Endothelial cell of umbilical vein (primary cell): ENCODE measurements around the gene ISY1. TPM values are rescaled to one million over a fixed set of nuclear protein-coding genes. Genes with fewer than 3 reads are reported as not detected.

Source experiments
- BruUV-seq: library from RNA; stranded (reverse); fragments of 400-500 nt; replicated peaks from 2 replicates; lab custom pipeline; 2021; lab: Mats Ljungman, UMichigan
- CTCF ChIA-PET: fragments of 300-600, 350-600 bp; sonication (Branson Sonifier 250); formaldehyde crosslinking; loops from one replicate; lab custom pipeline; 2021; ENCODE audit warnings: antibody characterized with exemption, inconsistent platforms; lab: Charles Lee
- POLR2A ChIA-PET: fragments of 300-600, 350-600 bp; sonication (Branson Sonifier 250); formaldehyde crosslinking; loops from one replicate; lab custom pipeline; 2021; ENCODE audit warnings: antibody characterized with exemption, inconsistent platforms; lab: Charles Lee
- DNase-seq: peaks from one replicate; pipeline ENCODE4 v3.0.0-alpha.2; 2011; ENCODE audit warnings: low read depth, low spot score
- FAIRE-seq: peaks from 2 replicates; lab custom pipeline; 2011; peaks lifted over from hg19 to GRCh38; lab: Jason Lieb, UNC
- H2AFZ ChIP-seq: 2 replicates; pipeline ENCODE4 v1.6.0; 2012; ENCODE audit warnings: low read depth, low read length, control low read depth, inconsistent platforms
- H3K27ac ChIP-seq: 2 replicates; pipeline ENCODE4 v1.5.1; 2011; ENCODE audit warnings: low read depth, mild to moderate bottlenecking, control low read depth, low read length, moderate library complexity; ENCODE audit not compliant: insufficient read depth
- H3K27me3 ChIP-seq, 2 experiments: 2 replicates each; pipeline versions ENCODE4 v1.6.0 to v1.6.1; 2011; ENCODE audit warnings: low read length in 2 of 2, mixed read lengths in 1 of 2; ENCODE audit not compliant: control insufficient read depth in 2 of 2, insufficient read depth in 2 of 2
- H3K36me3 ChIP-seq, 2 experiments: 2 replicates in 1 of 2; 3 replicates in 1 of 2; pipeline ENCODE4 v1.5.1; 2011; ENCODE audit warnings: low read length in 2 of 2, mild to moderate bottlenecking in 1 of 2, moderate library complexity in 1 of 2; ENCODE audit not compliant: control insufficient read depth in 2 of 2, insufficient read depth in 2 of 2; ENCODE audit errors: extremely low read depth in 1 of 2
- H3K4me1 ChIP-seq: 3 replicates; pipeline ENCODE4 v1.5.1; 2011; ENCODE audit warnings: mild to moderate bottlenecking, low read length; ENCODE audit not compliant: control insufficient read depth, insufficient read depth; ENCODE audit errors: extremely low read depth
- H3K4me2 ChIP-seq: 2 replicates; pipeline ENCODE4 v1.6.1; 2011; ENCODE audit warnings: low read length, control low read depth, mixed read lengths; ENCODE audit not compliant: insufficient read depth
- H3K4me3 ChIP-seq, 3 experiments: fragments of 200-600 bp in 1 of 3; sonication (generic), shearing (Covaris generic) in 1 of 3; replicated peaks in 1 of 3; 2 replicates each; pipeline ENCODE4 v1.5.1; 2011 to 2016; ENCODE audit warnings: control low read depth in 3 of 3, low read length in 3 of 3, mild to moderate bottlenecking in 2 of 3, inconsistent platforms in 1 of 3, low read depth in 1 of 3, moderate library complexity in 1 of 3; ENCODE audit not compliant: insufficient read depth in 1 of 3
- H3K79me2 ChIP-seq: 2 replicates; pipeline ENCODE4 v1.6.0; 2012; ENCODE audit warnings: low read length, inconsistent platforms; ENCODE audit not compliant: control insufficient read depth, insufficient read depth
- H3K9ac ChIP-seq: replicated peaks from 2 replicates; pipeline ENCODE3; 2011; ENCODE audit warnings: low read length, control low read depth; ENCODE audit not compliant: insufficient read depth; ENCODE audit errors: extremely low read depth
- H3K9me1 ChIP-seq: replicated peaks from 3 replicates; pipeline ENCODE4 v1.6.0; 2011; ENCODE audit warnings: mild to moderate bottlenecking, low read length; ENCODE audit not compliant: control insufficient read depth, insufficient read depth; ENCODE audit errors: extremely low read depth
- H3K9me3 ChIP-seq: replicated peaks from 2 replicates; pipeline ENCODE4 v1.5.1; 2012; ENCODE audit warnings: low read length, inconsistent platforms; ENCODE audit not compliant: control insufficient read depth, insufficient read depth
- H4K20me1 ChIP-seq: replicated peaks from 2 replicates; pipeline ENCODE3; 2011; ENCODE audit warnings: mild to moderate bottlenecking, low read length; ENCODE audit not compliant: control insufficient read depth, insufficient read depth; ENCODE audit errors: extremely low read depth
- FOS ChIP-seq: IDR thresholded peaks from 2 replicates; pipeline ENCODE4 v1.6.1; 2011; ENCODE audit warnings: mild to moderate bottlenecking, low read length, moderate library complexity, borderline replicate concordance; ENCODE audit not compliant: insufficient read depth
- GATA2 ChIP-seq: IDR thresholded peaks from 2 replicates; pipeline ENCODE4 v1.7.0; 2011; ENCODE audit warnings: low read depth, mild to moderate bottlenecking, moderate library complexity, mixed read lengths, low read length; ENCODE audit not compliant: insufficient read length, insufficient read depth
- JUN ChIP-seq: IDR thresholded peaks from 2 replicates; pipeline ENCODE4 v1.6.1; 2011; ENCODE audit warnings: borderline replicate concordance, low read depth; ENCODE audit not compliant: insufficient read length, insufficient read depth
- MYC ChIP-seq: IDR thresholded peaks from one replicate; pipeline ENCODE4 v1.6.1; 2011; ENCODE audit warnings: mild to moderate bottlenecking, low read depth, low read length
- POLR2A ChIP-seq: IDR thresholded peaks from 2 replicates; pipeline ENCODE4 v1.6.1; 2012; ENCODE audit warnings: low read depth, mild to moderate bottlenecking, control low read depth, low read length
- POLR2AphosphoS5 ChIP-seq: IDR thresholded peaks from 2 replicates; pipeline ENCODE4 v1.6.1; 2012; ENCODE audit warnings: low read depth, mild to moderate bottlenecking, control low read depth, low read length, moderate library complexity; ENCODE audit not compliant: insufficient read depth
- dilution Hi-C: fragments of 300-500 bp; cut with MboI; formaldehyde crosslinking; loops from one replicate; pipeline ENCODE4 v1.15.0; 2019; ENCODE audit warnings: low sequenced_read_pairs; ENCODE audit not compliant: extremely low pct_ligation_motif_present
- intact Hi-C: fragments of 100-400 bp; cut with micrococcal nuclease; formaldehyde crosslinking; loops from one replicate; pipeline ENCODE4 v1.10.0; 2022
- polyA plus RNA-seq, 4 experiments: library from polyadenylated mRNA; depleted of rRNA in 3 of 4; stranded (reverse) in 3 of 4; unstranded in 1 of 4; fragments of >200 nt; gene quantifications; 2 replicates each; pipeline versions ENCODE4 v1.2.1 to v1.2.3, GENCODE V29; 2011 to 2012; ENCODE audit warnings: missing spikeins in 1 of 4
- total RNA-seq: library from RNA; stranded (reverse); gene quantifications from 2 replicates; pipeline ENCODE4 v1.2.3, GENCODE V29; 2021
- TF ChIP-seq, protein P1 (sequence below), 2 donors: IDR thresholded peaks; 1 replicate in 1 of 2; 2 replicates in 1 of 2; pipeline ENCODE4 v1.5.1; 2011; ENCODE audit warnings: low read length in 2 of 2, mild to moderate bottlenecking in 2 of 2, moderate library complexity in 2 of 2, control low read depth in 1 of 2, inconsistent platforms in 1 of 2, low read depth in 1 of 2; ENCODE audit not compliant: insufficient read depth in 1 of 2; ENCODE audit errors: extremely low read depth in 1 of 2

The ISY1 gene
- total and polyA plus RNA-seq, 2 donors (not counting 3 experiments of a cell fraction or from before 2014, with no cell fraction given), result 50.7 to 59.4 TPM

DNA sequence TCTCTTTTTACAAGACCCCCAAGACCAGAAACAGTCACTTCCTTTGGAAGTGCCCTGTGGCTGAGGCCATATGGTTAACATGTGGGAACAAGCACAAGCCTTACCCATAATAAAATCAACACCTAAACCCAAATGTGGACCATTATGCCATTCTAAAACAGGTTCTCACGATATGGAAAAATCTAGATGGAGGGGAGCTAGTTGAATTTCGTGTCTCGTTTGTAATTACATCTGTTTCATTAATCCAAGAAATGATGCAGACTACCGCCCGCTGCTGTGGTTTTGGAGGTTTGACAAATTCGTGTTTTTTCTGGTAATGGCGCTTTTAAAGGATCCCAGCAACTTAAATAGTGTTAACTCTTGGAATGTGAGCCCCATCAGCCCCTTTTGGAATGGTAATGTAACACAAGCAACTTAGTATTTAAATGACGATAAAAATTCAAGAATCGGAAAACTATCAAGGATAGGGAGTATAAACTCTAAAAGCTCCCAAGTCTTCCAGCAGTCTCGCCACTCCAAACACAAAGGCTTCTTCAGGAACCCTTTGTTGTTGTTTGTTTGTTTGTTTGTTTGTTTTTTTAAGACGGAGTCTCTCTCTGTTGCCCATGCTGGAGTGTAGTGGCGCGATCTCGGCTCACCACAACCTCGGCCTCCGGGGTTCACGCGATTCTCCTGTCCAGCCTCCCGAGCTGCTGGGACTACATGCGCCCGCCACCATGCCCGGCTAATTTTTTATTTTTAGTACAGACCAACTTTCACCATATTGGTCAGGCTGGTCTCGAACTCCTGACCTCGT lies 21.7 kb upstream of the ISY1 start:
- ChIA-PET POLR2A (interaction anchor here (1.8 kb wide), 1 partner anchor 13 kb away, joined by 7 read pairs; no protein-coding TSS in a partner anchor), CTCF (interaction anchor here (1.1 to 2.0 kb wide), 6 partner anchors 10 to 212 kb away, joined by 3 to 9 read pairs (median 4); partner anchors contain the start of gene RAB43)
- H3K4me2 ChIP-seq, result peak overlapping the region; percentile 96
- no peak for TF ChIP-seq JUN
- no peak for TF ChIP-seq GATA2
- TF ChIP-seq MYC, result no peak
- TF ChIP-seq POLR2A, result no peak
- H3K9ac ChIP-seq, result peak overlapping the region; percentile 99
- no peaks in the 10 kb centered on the region for H3K27me3 ChIP-seq
- no peak overlapping the region for H2AFZ ChIP-seq
- intact Hi-C loops (loop anchor here (1.0 to 5.0 kb wide), 5 partner anchors 21 to 135 kb away; partner anchors contain the start of genes ISY1 and RAB43), dilution Hi-C loops (no loop called here)
- peaks cover 67% of the 10 kb centered on the region for H3K79me2 ChIP-seq
- H3K27ac ChIP-seq, result peak overlapping the region; percentile 87
- H3K4me3 ChIP-seq, result peak overlapping the region; percentile 82 to 96 (median 88)
- peaks cover 7% of the 10 kb centered on the region for H4K20me1 ChIP-seq
- peak; percentile 52 for DNase-seq
- H3K36me3 ChIP-seq, result peaks cover 1 to 5% of the 10 kb centered on the region in 2 experiments
- H3K9me1 ChIP-seq, result no peaks in the 10 kb centered on the region
- peaks cover 40% of the 10 kb centered on the region for H3K4me1 ChIP-seq
- no peaks in the 10 kb centered on the region for H3K9me3 ChIP-seq
- no peak for FAIRE-seq
- TSS peak; percentile 37 for BruUV-seq

GRCh38 chr3:129181819-129182218 lies 21.0 kb upstream of the ISY1 start:
- no TSS peak for BruUV-seq
- Histone ChIP-seq H3K9me1 (no peaks in the 10 kb centered on the region), H2AFZ (no peak overlapping the region), H3K4me3 (peak overlapping the region; percentile 82 to 96 (median 88)), H3K79me2 (peaks cover 75% of the 10 kb centered on the region), H3K36me3 (peaks cover 7% of the 10 kb centered on the region in 2 experiments), H3K9me3 (no peaks in the 10 kb centered on the region), H3K4me1 (peaks cover 40% of the 10 kb centered on the region), H4K20me1 (peaks cover 13% of the 10 kb centered on the region), H3K27me3 (no peaks in the 10 kb centered on the region), H3K4me2 (peak overlapping the region; percentile 96), H3K9ac (peak overlapping the region; percentile 99), H3K27ac (peak overlapping the region; percentile 87)
- intact Hi-C loops (loop anchor here (2.0 to 5.0 kb wide), 2 partner anchors 61 to 135 kb away; partner anchors contain the start of gene RAB43), dilution Hi-C loops (no loop called here)
- FAIRE-seq (no peak), DNase-seq (no peak)
- POLR2A ChIA-PET, result no interaction called here
- no peak for TF ChIP-seq GATA2
- TF ChIP-seq FOS, result no peak
- TF ChIP-seq POLR2AphosphoS5, result no peak
- TF ChIP-seq, protein P1, sequence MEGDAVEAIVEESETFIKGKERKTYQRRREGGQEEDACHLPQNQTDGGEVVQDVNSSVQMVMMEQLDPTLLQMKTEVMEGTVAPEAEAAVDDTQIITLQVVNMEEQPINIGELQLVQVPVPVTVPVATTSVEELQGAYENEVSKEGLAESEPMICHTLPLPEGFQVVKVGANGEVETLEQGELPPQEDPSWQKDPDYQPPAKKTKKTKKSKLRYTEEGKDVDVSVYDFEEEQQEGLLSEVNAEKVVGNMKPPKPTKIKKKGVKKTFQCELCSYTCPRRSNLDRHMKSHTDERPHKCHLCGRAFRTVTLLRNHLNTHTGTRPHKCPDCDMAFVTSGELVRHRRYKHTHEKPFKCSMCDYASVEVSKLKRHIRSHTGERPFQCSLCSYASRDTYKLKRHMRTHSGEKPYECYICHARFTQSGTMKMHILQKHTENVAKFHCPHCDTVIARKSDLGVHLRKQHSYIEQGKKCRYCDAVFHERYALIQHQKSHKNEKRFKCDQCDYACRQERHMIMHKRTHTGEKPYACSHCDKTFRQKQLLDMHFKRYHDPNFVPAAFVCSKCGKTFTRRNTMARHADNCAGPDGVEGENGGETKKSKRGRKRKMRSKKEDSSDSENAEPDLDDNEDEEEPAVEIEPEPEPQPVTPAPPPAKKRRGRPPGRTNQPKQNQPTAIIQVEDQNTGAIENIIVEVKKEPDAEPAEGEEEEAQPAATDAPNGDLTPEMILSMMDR (IDR thresholded peaks at IDR 0.05; ENCODE audit: extremely low read depth in 1 of 2, insufficient read depth in 1 of 2, low read depth in 1 of 2, low read length in 2 of 2), result no peak
- no peak for TF ChIP-seq JUN
- TF ChIP-seq MYC, result no peak
- CTCF ChIA-PET, result interaction anchor here (1.1 to 2.0 kb wide), 4 partner anchors 60 to 211 kb away, joined by 3 to 9 read pairs (median 4); partner anchors contain the start of gene RAB43
